ENCODE results near the gene CHRDL2. TPM values are rescaled to one million over a fixed set of nuclear protein-coding genes. Genes with fewer than 3 reads are reported as not detected.

The CHRDL2 gene
- total RNA-seq, 1 experiment from 2014 or later: 0.39 TPM

- Histone ChIP-seq H3K9me3 (ENCODE audit: control insufficient read depth, low read depth, low read length) (no peaks in the 10 kb centered on the region), H3K4me2 (ENCODE audit: insufficient read depth, insufficient read length, low read length) (no peak overlapping the region), H4K91ac (ENCODE audit: insufficient read length, low read depth, low read length) (no peak overlapping the region), H2BK12ac (ENCODE audit: insufficient read length, low read depth, low read length) (no peak overlapping the region), H4K8ac (replicated peaks; ENCODE audit: insufficient read length, low read depth, low read length) (no peak overlapping the region), H3K27me3 (ENCODE audit: insufficient read depth, low read length) (no peaks in the 10 kb centered on the region), H3K56ac (ENCODE audit: insufficient read length, low read depth, low read length) (no peak overlapping the region), H3K18ac (ENCODE audit: insufficient read length, low read depth, low read length) (no peak overlapping the region), H2BK15ac (ENCODE audit: low read depth, low read length) (no peak overlapping the region), H3K4ac (ENCODE audit: low read depth, low read length) (no peak overlapping the region), H3K79me2 (ENCODE audit: insufficient read depth, low read length) (no peaks in the 10 kb centered on the region), H2AK5ac (ENCODE audit: insufficient read length, low read length) (no peak overlapping the region), H3T11ph (ENCODE audit: low read length) (no peak overlapping the region), H2BK20ac (ENCODE audit: low read depth, low read length, poor library complexity, severe bottlenecking) (no peak overlapping the region), H3K23ac (ENCODE audit: insufficient read length, low read depth, low read length) (no peak overlapping the region), H3K9ac (ENCODE audit: extremely low read depth, insufficient read length, low read length) (no peak overlapping the region), H2AFZ (ENCODE audit: low read length) (no peak overlapping the region), H2BK120ac (ENCODE audit: low read depth, low read length, poor library complexity, severe bottlenecking) (no peak overlapping the region), H3K14ac (ENCODE audit: insufficient read depth, low read length) (no peak overlapping the region; the same call in 1 of the 2 replicates), H2BK5ac (ENCODE audit: insufficient read length, low read length) (no peak overlapping the region), H3K23me2 (ENCODE audit: insufficient read length, low read depth, low read length, poor library complexity, severe bottlenecking) (no peaks in the 10 kb centered on the region), H3K79me1 (ENCODE audit: insufficient read depth, low read depth, low read length, poor library complexity, severe bottlenecking) (no peaks in the 10 kb centered on the region), H3K4me1 (ENCODE audit: insufficient read depth, low read length) (peaks cover 6% of the 10 kb centered on the region; the same call in 1 of the 2 replicates), H4K20me1 (ENCODE audit: control insufficient read depth, insufficient read depth, insufficient read length) (no peaks in the 10 kb centered on the region), H3K27ac (ENCODE audit: insufficient read length, low read depth, low read length) (no peak overlapping the region), H4K5ac (ENCODE audit: insufficient read length, low read depth, low read length) (no peak overlapping the region)
- Mint-ChIP-seq H3K9me3 (no peaks in the 10 kb centered on the region), H3K27me3 (ENCODE audit: low read depth) (peaks cover 3% of the 10 kb centered on the region; the same call in 1 of the 2 replicates), H3K4me1 (peaks cover 12 to 24% of the 10 kb centered on the region in 2 experiments), H3K27ac (peak overlapping the region in 1 of 3 experiments; percentile 8; a peak in 1 of 7 replicates), H3K4me3 (no peak overlapping the region), H3K36me3 (ENCODE audit: insufficient read depth in 1 of 3, low read depth in 3 of 3) (no peaks in the 10 kb centered on the region)
- no peak for DNase-seq
- TF ChIP-seq, protein P1, sequence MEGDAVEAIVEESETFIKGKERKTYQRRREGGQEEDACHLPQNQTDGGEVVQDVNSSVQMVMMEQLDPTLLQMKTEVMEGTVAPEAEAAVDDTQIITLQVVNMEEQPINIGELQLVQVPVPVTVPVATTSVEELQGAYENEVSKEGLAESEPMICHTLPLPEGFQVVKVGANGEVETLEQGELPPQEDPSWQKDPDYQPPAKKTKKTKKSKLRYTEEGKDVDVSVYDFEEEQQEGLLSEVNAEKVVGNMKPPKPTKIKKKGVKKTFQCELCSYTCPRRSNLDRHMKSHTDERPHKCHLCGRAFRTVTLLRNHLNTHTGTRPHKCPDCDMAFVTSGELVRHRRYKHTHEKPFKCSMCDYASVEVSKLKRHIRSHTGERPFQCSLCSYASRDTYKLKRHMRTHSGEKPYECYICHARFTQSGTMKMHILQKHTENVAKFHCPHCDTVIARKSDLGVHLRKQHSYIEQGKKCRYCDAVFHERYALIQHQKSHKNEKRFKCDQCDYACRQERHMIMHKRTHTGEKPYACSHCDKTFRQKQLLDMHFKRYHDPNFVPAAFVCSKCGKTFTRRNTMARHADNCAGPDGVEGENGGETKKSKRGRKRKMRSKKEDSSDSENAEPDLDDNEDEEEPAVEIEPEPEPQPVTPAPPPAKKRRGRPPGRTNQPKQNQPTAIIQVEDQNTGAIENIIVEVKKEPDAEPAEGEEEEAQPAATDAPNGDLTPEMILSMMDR (conservative IDR thresholded peaks at IDR 0.05): no peak
- WGBS (ENCODE audit: extremely low coverage, insufficient read length, low lambda C conversion rate): no CpG with 5 or more reads among the region's 5 CpGs
These were observed 37.7 kb downstream of the CHRDL2 start for GRCh38 chr11:74693531-74693930.
